Keratinocyte (primary cell): Measurements from ENCODE around the gene FREM1. TPM values are rescaled to one million over a fixed set of nuclear protein-coding genes. Genes with fewer than 3 reads are reported as not detected.

Experiments used
- DNase-seq: peaks from one replicate; pipeline ENCODE4 v3.0.0-alpha.2; 2011; ENCODE audit warnings: low read depth, missing footprints, low spot score
- FAIRE-seq: peaks from 2 replicates; lab custom pipeline; 2011; peaks lifted over from hg19 to GRCh38; lab: Jason Lieb, UNC
- H2AFZ ChIP-seq: 2 replicates; pipeline ENCODE4 v1.6.0; 2012; ENCODE audit warnings: low read length, control low read depth, inconsistent platforms; ENCODE audit not compliant: control insufficient read depth
- H3K27ac ChIP-seq: 2 replicates; pipeline ENCODE4 v1.5.1; 2011; ENCODE audit warnings: low read length; ENCODE audit not compliant: control insufficient read depth, insufficient read depth
- H3K27me3 ChIP-seq: 3 replicates; pipeline ENCODE4 v1.6.0; 2011; ENCODE audit warnings: low read length; ENCODE audit not compliant: control insufficient read depth, insufficient read depth; ENCODE audit errors: extremely low read depth
- H3K36me3 ChIP-seq, 2 experiments: 2 replicates in 1 of 2; 3 replicates in 1 of 2; pipeline ENCODE4 v1.5.1; 2011; ENCODE audit warnings: low read length in 2 of 2, mild to moderate bottlenecking in 1 of 2; ENCODE audit not compliant: control insufficient read depth in 2 of 2, insufficient read depth in 2 of 2; ENCODE audit errors: extremely low read depth in 1 of 2
- H3K4me1 ChIP-seq: 3 replicates; pipeline ENCODE4 v1.5.1; 2011; ENCODE audit warnings: low read length; ENCODE audit not compliant: control insufficient read depth, insufficient read depth; ENCODE audit errors: extremely low read depth
- H3K4me2 ChIP-seq: 3 replicates; pipeline ENCODE4 v1.6.0; 2011; ENCODE audit warnings: low read depth, low read length; ENCODE audit not compliant: control insufficient read depth, insufficient read depth; ENCODE audit errors: extremely low read depth
- H3K4me3 ChIP-seq, 3 experiments: fragments of 200-600 bp in 1 of 3; sonication (generic) in 1 of 3; 2 replicates in 2 of 3; 3 replicates in 1 of 3; pipeline ENCODE4 v1.5.1; 2011 to 2016; ENCODE audit warnings: low read length in 3 of 3, mild to moderate bottlenecking in 3 of 3, control low read depth in 2 of 3, inconsistent platforms in 1 of 3, low read depth in 1 of 3, mixed read lengths in 1 of 3, mixed run types in 1 of 3, moderate library complexity in 1 of 3; ENCODE audit not compliant: control insufficient read depth in 2 of 3, insufficient read depth in 2 of 3; ENCODE audit errors: extremely low read depth in 1 of 3
- H3K79me2 ChIP-seq: 2 replicates; pipeline ENCODE4 v1.6.0; 2012; ENCODE audit warnings: low read length; ENCODE audit not compliant: control insufficient read depth, insufficient read depth
- H3K9ac ChIP-seq: 3 replicates; pipeline ENCODE4 v1.6.0; 2011; ENCODE audit warnings: low read length; ENCODE audit not compliant: control insufficient read depth, insufficient read depth; ENCODE audit errors: extremely low read depth
- H3K9me1 ChIP-seq: 3 replicates; pipeline ENCODE4 v1.6.0; 2011; ENCODE audit warnings: low read length; ENCODE audit not compliant: control insufficient read depth, insufficient read depth; ENCODE audit errors: extremely low read depth
- H3K9me3 ChIP-seq: 2 replicates; pipeline ENCODE4 v1.5.1; 2012; ENCODE audit warnings: low read depth, low read length; ENCODE audit not compliant: control insufficient read depth
- H4K20me1 ChIP-seq: 3 replicates; pipeline ENCODE4 v1.6.0; 2011; ENCODE audit warnings: low read length; ENCODE audit not compliant: control insufficient read depth, insufficient read depth; ENCODE audit errors: extremely low read depth
- EZH2 ChIP-seq: IDR thresholded peaks from one replicate; pipeline ENCODE4 v1.6.1; 2012; ENCODE audit warnings: inconsistent platforms, mild to moderate bottlenecking, low read length, moderate library complexity
- dilution Hi-C: fragments of 300-500 bp; cut with MboI; formaldehyde crosslinking; loops from one replicate; pipeline ENCODE4 v1.7.0; 2020; ENCODE audit warnings: low sequenced_read_pairs; ENCODE audit not compliant: extremely low pct_ligation_motif_present
- polyA plus RNA-seq, 5 experiments: library from polyadenylated mRNA; depleted of rRNA in 3 of 5; stranded (reverse) in 3 of 5; stranded (forward) in 1 of 5; unstranded in 1 of 5; fragments of >200 nt; gene quantifications; 1 replicate in 1 of 5; 2 replicates in 3 of 5; 3 replicates in 1 of 5; pipeline versions ENCODE4 v1.2.1 to v1.2.3, GENCODE V29; 2011 to 2012; ENCODE audit warnings: missing spikeins in 2 of 5, low read depth in 1 of 5, low replicate concordance in 1 of 5
- TF ChIP-seq, protein P1 (sequence below), 3 experiments: IDR thresholded peaks in 1 of 3; conservative IDR thresholded peaks in 1 of 3; optimal IDR thresholded peaks in 1 of 3; 2 replicates in 2 of 3; 3 replicates in 1 of 3; pipeline versions ENCODE3 to v1.5.1; 2011; ENCODE audit warnings: low read length in 3 of 3, mild to moderate bottlenecking in 3 of 3, moderate library complexity in 2 of 3, control low read depth in 1 of 3, inconsistent platforms in 1 of 3; ENCODE audit not compliant: insufficient read depth in 2 of 3; ENCODE audit errors: extremely low read depth in 1 of 3

The FREM1 gene
- polyA plus RNA-seq, 1 donor (not counting 4 experiments of a cell fraction or from before 2014, with no cell fraction given) = under 0.01 TPM

DNA sequence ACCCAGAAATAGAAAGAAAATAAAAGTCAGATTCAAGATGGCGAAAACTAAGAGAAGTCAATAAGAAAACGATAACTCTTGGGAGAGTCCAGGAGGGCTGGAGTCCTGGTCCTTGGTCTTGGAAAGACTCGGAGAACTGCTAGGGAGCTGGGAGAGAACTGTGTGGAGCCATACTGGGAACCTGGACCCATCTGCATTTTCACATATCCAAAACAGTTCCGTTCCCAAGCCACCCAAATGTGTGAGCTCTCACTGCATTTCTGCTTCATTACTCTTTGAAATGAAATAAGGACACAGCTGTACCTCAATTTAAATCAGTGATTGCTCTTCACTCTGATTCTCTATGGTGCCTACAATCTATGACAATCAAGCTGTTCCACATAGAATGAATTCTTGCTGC lies 119.6 kb downstream of the FREM1 start:
- Histone ChIP-seq H2AFZ (no peak overlapping the region), H3K9me1 (no peaks in the 10 kb centered on the region), H3K36me3 (no peaks in the 10 kb centered on the region), H3K9ac (no peak overlapping the region), H3K4me1 (no peaks in the 10 kb centered on the region), H3K79me2 (no peaks in the 10 kb centered on the region), H3K9me3 (no peaks in the 10 kb centered on the region), H3K27ac (no peak overlapping the region), H3K4me3 (no peak overlapping the region), H3K27me3 (peaks cover 3% of the 10 kb centered on the region), H3K4me2 (no peak overlapping the region), H4K20me1 (no peaks in the 10 kb centered on the region)
- DNase-seq (no peak), FAIRE-seq (no peak)
- dilution Hi-C loops = no loop called here
- TF ChIP-seq, protein P1, sequence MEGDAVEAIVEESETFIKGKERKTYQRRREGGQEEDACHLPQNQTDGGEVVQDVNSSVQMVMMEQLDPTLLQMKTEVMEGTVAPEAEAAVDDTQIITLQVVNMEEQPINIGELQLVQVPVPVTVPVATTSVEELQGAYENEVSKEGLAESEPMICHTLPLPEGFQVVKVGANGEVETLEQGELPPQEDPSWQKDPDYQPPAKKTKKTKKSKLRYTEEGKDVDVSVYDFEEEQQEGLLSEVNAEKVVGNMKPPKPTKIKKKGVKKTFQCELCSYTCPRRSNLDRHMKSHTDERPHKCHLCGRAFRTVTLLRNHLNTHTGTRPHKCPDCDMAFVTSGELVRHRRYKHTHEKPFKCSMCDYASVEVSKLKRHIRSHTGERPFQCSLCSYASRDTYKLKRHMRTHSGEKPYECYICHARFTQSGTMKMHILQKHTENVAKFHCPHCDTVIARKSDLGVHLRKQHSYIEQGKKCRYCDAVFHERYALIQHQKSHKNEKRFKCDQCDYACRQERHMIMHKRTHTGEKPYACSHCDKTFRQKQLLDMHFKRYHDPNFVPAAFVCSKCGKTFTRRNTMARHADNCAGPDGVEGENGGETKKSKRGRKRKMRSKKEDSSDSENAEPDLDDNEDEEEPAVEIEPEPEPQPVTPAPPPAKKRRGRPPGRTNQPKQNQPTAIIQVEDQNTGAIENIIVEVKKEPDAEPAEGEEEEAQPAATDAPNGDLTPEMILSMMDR (optimal IDR thresholded peaks at IDR 0.05 in 1 of 3, IDR thresholded peaks at IDR 0.05 in 1 of 3, conservative IDR thresholded peaks at IDR 0.05 in 1 of 3; ENCODE audit: extremely low read depth in 1 of 3, insufficient read depth in 2 of 3, low read length in 3 of 3) = no peak
- no peak for TF ChIP-seq EZH2

DNA sequence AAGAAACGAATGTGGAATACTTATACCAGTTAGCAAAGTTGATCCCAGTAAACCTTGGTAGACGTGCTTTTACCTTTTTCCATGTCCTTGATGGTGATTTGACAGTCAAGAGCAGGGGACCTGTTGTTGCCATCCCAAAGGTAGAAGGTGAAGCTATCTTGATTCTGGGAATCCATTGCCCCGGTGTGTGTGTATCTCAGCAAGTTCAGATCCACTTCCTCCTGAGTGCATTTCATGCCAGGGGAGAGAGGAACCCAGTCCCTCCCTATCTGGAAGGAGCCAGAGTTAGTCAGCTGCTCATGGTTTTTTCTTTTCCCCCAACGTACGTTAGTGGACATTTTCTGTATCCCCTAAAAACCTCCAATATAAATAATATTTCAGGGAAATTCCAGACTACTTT lies 121.4 kb downstream of the FREM1 start:
- H3K9me3 ChIP-seq = no peaks in the 10 kb centered on the region
- no peaks in the 10 kb centered on the region for H3K36me3 ChIP-seq
- H3K27ac ChIP-seq = no peak overlapping the region
- H3K27me3 ChIP-seq = no peaks in the 10 kb centered on the region
- H4K20me1 ChIP-seq = no peaks in the 10 kb centered on the region
- no peak overlapping the region for H2AFZ ChIP-seq
- dilution Hi-C loops = no loop called here
- DNase-seq (no peak), FAIRE-seq (no peak)
- no peaks in the 10 kb centered on the region for H3K9me1 ChIP-seq
- no peak for TF ChIP-seq EZH2
- TF ChIP-seq, protein P1 (optimal IDR thresholded peaks at IDR 0.05 in 1 of 3, IDR thresholded peaks at IDR 0.05 in 1 of 3, conservative IDR thresholded peaks at IDR 0.05 in 1 of 3; ENCODE audit: extremely low read depth in 1 of 3, insufficient read depth in 2 of 3, low read length in 3 of 3) = no peak
- no peak overlapping the region for H3K9ac ChIP-seq
- no peak overlapping the region for H3K4me2 ChIP-seq
- no peak overlapping the region for H3K4me3 ChIP-seq
- H3K4me1 ChIP-seq = no peaks in the 10 kb centered on the region
- no peaks in the 10 kb centered on the region for H3K79me2 ChIP-seq
